SU-DHL-6 (cell line): ENCODE measurements around the gene VPS41.

Experiments used
- CTCF ChIP-seq: fragments of 200-600 bp; sonication (generic); IDR thresholded peaks from one replicate; pipeline ENCODE4 v1.5.1; 2017; ENCODE audit warnings: antibody characterized with exemption, mild to moderate bottlenecking, low read length, moderate library complexity; ENCODE audit not compliant: insufficient read depth, poor library complexity, severe bottlenecking
- EZH2phosphoT487 ChIP-seq: fragments of 200-600 bp; sonication (generic), shearing (Covaris generic); conservative IDR thresholded peaks from 2 replicates; pipeline ENCODE4 v1.6.1; 2018; ENCODE audit warnings: mild to moderate bottlenecking, antibody characterized with exemption, low read length, moderate library complexity, mixed read lengths

- TF ChIP-seq CTCF (no peak), EZH2phosphoT487 (no peak)
These were observed 25.1 kb upstream of the VPS41 start for GRCh38 chr7:38934051-38934450.
